ENCODE measurements around the gene HAPLN2.
A peak's percentile ranks its signal among the peaks of the same experiment; 100 is the strongest.
"Not testable (repeated sequence)": the region's sequence is repeated elsewhere in the genome, so short reads cannot be mapped to it uniquely, and the experiment has no call there.

HAPLN2 gene

GRCh38 chr1:156586323-156586722 lies 32.9 kb upstream of the HAPLN2 start:
- no peak for DNase-seq (ENCODE audit: low spot score in 2 of 2)
- peaks cover 29% of the 10 kb centered on the region for H3K4me1 Mint-ChIP-seq
- peaks cover 3% of the 10 kb centered on the region for H3K36me3 Mint-ChIP-seq
- ATAC-seq (ENCODE audit: low read depth) = no peak
- no peaks in the 10 kb centered on the region for H3K9me3 Mint-ChIP-seq
- H3K4me3 Mint-ChIP-seq = no peak overlapping the region
- H3K27me3 Mint-ChIP-seq = no peaks in the 10 kb centered on the region
- H3K27ac Mint-ChIP-seq = no peak overlapping the region

GRCh38 chr1:156586892-156587477 lies 32.2 kb upstream of the HAPLN2 start:
- Mint-ChIP-seq H3K27ac (no peak overlapping the region), H3K27me3 (no peaks in the 10 kb centered on the region), H3K36me3 (peaks cover 3% of the 10 kb centered on the region), H3K9me3 (no peaks in the 10 kb centered on the region), H3K4me1 (peaks cover 26% of the 10 kb centered on the region), H3K4me3 (no peak overlapping the region)
- no peak for ATAC-seq (ENCODE audit: low read depth)
- no peak for DNase-seq (ENCODE audit: low spot score in 2 of 2)

GRCh38 chr1:156587927-156588326 lies 31.3 kb upstream of the HAPLN2 start:
- not testable (repeated sequence) for H3K27ac Mint-ChIP-seq; H3K9me3 Mint-ChIP-seq; H3K4me3 Mint-ChIP-seq; ATAC-seq (ENCODE audit: low read depth); H3K36me3 Mint-ChIP-seq; H3K27me3 Mint-ChIP-seq; DNase-seq (ENCODE audit: low spot score in 2 of 2)
- peaks cover 24% of the 10 kb centered on the region for H3K4me1 Mint-ChIP-seq

GRCh38 chr1:156589546-156589945 lies 29.7 kb upstream of the HAPLN2 start:
- no peak overlapping the region for H3K4me3 Mint-ChIP-seq
- H3K9me3 Mint-ChIP-seq = no peaks in the 10 kb centered on the region
- DNase-seq (ENCODE audit: low spot score in 2 of 2) (no peak), ATAC-seq (ENCODE audit: low read depth) (no peak)
- no peak overlapping the region for H3K27ac Mint-ChIP-seq
- H3K27me3 Mint-ChIP-seq = no peaks in the 10 kb centered on the region
- peaks cover 13% of the 10 kb centered on the region for H3K4me1 Mint-ChIP-seq
- H3K36me3 Mint-ChIP-seq = peaks cover 3% of the 10 kb centered on the region

GRCh38 chr1:156590326-156591180 lies 28.7 kb upstream of the HAPLN2 start:
- ATAC-seq (ENCODE audit: low read depth) (no peak), DNase-seq (ENCODE audit: low spot score in 2 of 2) (no peak)
- Mint-ChIP-seq H3K4me3 (peak overlapping the region; percentile 84), H3K27me3 (no peaks in the 10 kb centered on the region), H3K4me1 (peaks cover 19% of the 10 kb centered on the region), H3K36me3 (peaks cover 7% of the 10 kb centered on the region), H3K9me3 (no peaks in the 10 kb centered on the region), H3K27ac (peak overlapping the region; percentile 84)

- Mint-ChIP-seq H3K4me1 (peaks cover 19% of the 10 kb centered on the region), H3K27ac (peak overlapping the region; percentile 84), H3K36me3 (peaks cover 6% of the 10 kb centered on the region), H3K27me3 (no peaks in the 10 kb centered on the region), H3K9me3 (no peaks in the 10 kb centered on the region), H3K4me3 (peak overlapping the region; percentile 84)
- ATAC-seq (ENCODE audit: low read depth) (peak; percentile 21), DNase-seq (ENCODE audit: low spot score in 2 of 2) (no peak)
Measured at GRCh38 chr1:156591181-156591431, 28.1 kb upstream of the HAPLN2 start.

- DNase-seq (ENCODE audit: low spot score in 2 of 2) = peak; percentile 53 to 62
- ATAC-seq (ENCODE audit: low read depth) = peak; percentile 94
- Mint-ChIP-seq H3K4me3 (peak within 1 kb of the TSS; percentile 84), H3K27me3 (no peaks in the 10 kb centered on the region), H3K4me1 (peaks cover 19% of the 10 kb centered on the region), H3K36me3 (peaks cover 6% of the 10 kb centered on the region), H3K27ac (peak within 1 kb of the TSS; percentile 84), H3K9me3 (no peaks in the 10 kb centered on the region)
Measured at GRCh38 chr1:156591432-156592157, 27.6 kb upstream of the HAPLN2 start, which contains the start of gene NAXE. Gene NAXE (plus strand): TSS chr1:156591776. CDS start chr1:156591805, 29 bp downstream.

- ATAC-seq (ENCODE audit: low read depth) = no peak
- H3K27ac Mint-ChIP-seq = peak overlapping the region; percentile 84
- peak overlapping the region; percentile 84 for H3K4me3 Mint-ChIP-seq
- no peaks in the 10 kb centered on the region for H3K9me3 Mint-ChIP-seq
- H3K4me1 Mint-ChIP-seq = peaks cover 19% of the 10 kb centered on the region
- no peak for DNase-seq (ENCODE audit: low spot score in 2 of 2)
- H3K27me3 Mint-ChIP-seq = no peaks in the 10 kb centered on the region
- peaks cover 12% of the 10 kb centered on the region for H3K36me3 Mint-ChIP-seq
Measured at GRCh38 chr1:156592158-156592909, 26.9 kb upstream of the HAPLN2 start.

GRCh38 chr1:156592910-156593660 lies 26.1 kb upstream of the HAPLN2 start:
- DNase-seq (ENCODE audit: low spot score in 2 of 2) (no peak), ATAC-seq (ENCODE audit: low read depth) (no peak)
- no peaks in the 10 kb centered on the region for H3K27me3 Mint-ChIP-seq
- no peaks in the 10 kb centered on the region for H3K9me3 Mint-ChIP-seq
- peaks cover 12% of the 10 kb centered on the region for H3K36me3 Mint-ChIP-seq
- H3K4me1 Mint-ChIP-seq = peaks cover 19% of the 10 kb centered on the region
- peak overlapping the region; percentile 84 for H3K4me3 Mint-ChIP-seq
- peak overlapping the region; percentile 5 for H3K27ac Mint-ChIP-seq

GRCh38 chr1:156593661-156593989 lies 25.6 kb upstream of the HAPLN2 start:
- H3K27ac Mint-ChIP-seq = no peak overlapping the region
- H3K9me3 Mint-ChIP-seq = no peaks in the 10 kb centered on the region
- H3K4me3 Mint-ChIP-seq = no peak overlapping the region
- ATAC-seq (ENCODE audit: low read depth) = no peak
- peaks cover 19% of the 10 kb centered on the region for H3K4me1 Mint-ChIP-seq
- peaks cover 18% of the 10 kb centered on the region for H3K36me3 Mint-ChIP-seq
- no peaks in the 10 kb centered on the region for H3K27me3 Mint-ChIP-seq
- no peak for DNase-seq (ENCODE audit: low spot score in 2 of 2)

GRCh38 chr1:156594190-156594589 lies 25.0 kb upstream of the HAPLN2 start:
- no peak for ATAC-seq (ENCODE audit: low read depth)
- Mint-ChIP-seq H3K36me3 (peaks cover 20% of the 10 kb centered on the region), H3K27me3 (no peaks in the 10 kb centered on the region), H3K4me1 (peaks cover 19% of the 10 kb centered on the region), H3K9me3 (no peaks in the 10 kb centered on the region), H3K4me3 (no peak overlapping the region), H3K27ac (no peak overlapping the region)
- DNase-seq (ENCODE audit: low spot score in 2 of 2) = no peak

- no peaks in the 10 kb centered on the region for H3K9me3 Mint-ChIP-seq
- ATAC-seq (ENCODE audit: low read depth) (no peak), DNase-seq (ENCODE audit: low spot score in 2 of 2) (no peak)
- H3K36me3 Mint-ChIP-seq = peaks cover 20% of the 10 kb centered on the region
- H3K4me3 Mint-ChIP-seq = no peak overlapping the region
- H3K27ac Mint-ChIP-seq = no peak overlapping the region
- no peaks in the 10 kb centered on the region for H3K27me3 Mint-ChIP-seq
- H3K4me1 Mint-ChIP-seq = peaks cover 19% of the 10 kb centered on the region
Measured at GRCh38 chr1:156595016-156595415, 24.2 kb upstream of the HAPLN2 start.

- no peaks in the 10 kb centered on the region for H3K9me3 Mint-ChIP-seq
- no peaks in the 10 kb centered on the region for H3K27me3 Mint-ChIP-seq
- DNase-seq (ENCODE audit: low spot score in 2 of 2) (no peak), ATAC-seq (ENCODE audit: low read depth) (no peak)
- peak overlapping the region; percentile 33 for H3K27ac Mint-ChIP-seq
- H3K4me3 Mint-ChIP-seq = no peak overlapping the region
- peaks cover 20% of the 10 kb centered on the region for H3K36me3 Mint-ChIP-seq
- H3K4me1 Mint-ChIP-seq = peaks cover 21% of the 10 kb centered on the region
Measured at GRCh38 chr1:156596426-156596825, 22.8 kb upstream of the HAPLN2 start.

All from memory B cell (primary cell).